NCI-H146 (cell line): ENCODE results near the gene RAMP3.

Experiments used
- DNase-seq: peaks from one replicate; lab custom pipeline; 2025; lab: John Stamatoyannopoulos, UW

The RAMP3 gene

DNA sequence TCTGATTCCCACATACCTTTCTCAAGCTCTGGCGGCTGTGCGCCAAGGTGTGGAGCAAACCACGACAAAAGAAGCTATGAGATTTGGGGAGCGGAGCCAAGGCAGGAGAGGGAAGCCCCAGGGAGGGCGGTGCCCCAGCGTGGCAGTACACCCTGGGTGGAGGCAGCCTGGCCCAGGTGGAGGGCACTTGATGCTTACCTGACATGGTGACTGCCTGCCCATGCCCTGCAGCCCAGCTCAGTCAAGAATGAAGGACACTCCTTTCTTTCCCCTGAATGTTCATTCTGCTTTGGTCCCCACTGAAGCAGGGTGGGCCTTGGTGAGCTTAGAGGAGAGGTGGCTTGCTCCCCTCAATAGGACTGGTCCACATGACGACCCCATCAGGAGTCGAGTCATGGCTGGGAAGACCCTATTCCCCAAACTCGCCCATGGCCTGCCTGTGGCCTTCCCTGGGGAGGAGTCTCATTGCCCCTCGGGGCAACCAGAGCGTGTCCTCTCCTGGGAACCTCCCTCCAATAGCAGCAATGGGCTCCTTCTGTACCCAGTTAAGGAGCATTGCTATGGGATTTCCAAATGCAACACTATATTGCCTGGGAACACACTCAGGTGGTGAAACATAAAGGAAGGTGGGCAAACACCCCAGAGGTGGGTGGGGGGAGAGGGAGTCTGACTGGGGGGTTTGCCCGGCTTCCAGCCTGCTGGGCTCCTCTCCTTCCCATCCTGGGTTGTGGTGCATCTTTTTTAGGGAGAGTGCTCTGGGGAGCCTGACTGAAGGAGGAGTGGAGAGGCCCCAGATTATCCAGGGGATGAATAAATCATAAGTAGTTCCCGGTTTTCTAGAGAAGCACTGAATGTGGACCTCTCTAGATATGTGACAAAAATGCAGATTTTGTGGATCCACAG, 22.7 kb downstream of the RAMP3 start:
- DNase-seq: no peak

DNA sequence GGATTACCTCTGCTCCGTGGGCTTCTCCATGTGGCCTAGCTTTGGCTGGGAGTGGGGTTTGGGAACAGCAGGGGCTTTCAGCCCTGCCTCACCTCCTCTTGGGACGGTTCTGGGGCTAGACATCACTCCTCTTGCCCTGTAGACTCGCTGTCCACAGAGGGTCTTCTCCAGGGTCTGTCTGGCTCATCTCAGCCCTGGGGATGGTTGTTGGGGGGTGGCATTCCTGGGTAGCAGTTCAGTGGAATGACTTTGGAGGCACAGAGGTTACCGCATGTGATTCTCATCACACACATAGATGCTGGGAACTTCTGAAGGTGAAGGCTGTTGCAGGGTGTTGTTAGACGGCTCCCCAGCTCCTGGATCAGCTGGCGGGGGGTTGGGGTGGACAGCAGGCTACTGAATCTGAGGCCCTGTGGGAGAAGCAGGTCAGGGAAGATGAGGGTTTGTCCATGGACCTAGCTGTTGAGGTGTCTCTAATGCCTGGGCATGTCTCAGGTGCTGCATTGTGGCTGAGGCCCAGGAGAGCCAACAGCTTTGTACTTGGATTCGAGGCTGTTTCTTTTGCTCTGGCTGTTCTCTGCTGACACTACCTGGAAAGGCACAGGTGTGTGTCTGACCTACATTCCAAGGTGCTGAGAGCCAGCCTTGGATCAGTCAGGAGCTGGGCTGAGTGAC, 23.8 kb downstream of the RAMP3 start:
- DNase-seq: no peak

DNA sequence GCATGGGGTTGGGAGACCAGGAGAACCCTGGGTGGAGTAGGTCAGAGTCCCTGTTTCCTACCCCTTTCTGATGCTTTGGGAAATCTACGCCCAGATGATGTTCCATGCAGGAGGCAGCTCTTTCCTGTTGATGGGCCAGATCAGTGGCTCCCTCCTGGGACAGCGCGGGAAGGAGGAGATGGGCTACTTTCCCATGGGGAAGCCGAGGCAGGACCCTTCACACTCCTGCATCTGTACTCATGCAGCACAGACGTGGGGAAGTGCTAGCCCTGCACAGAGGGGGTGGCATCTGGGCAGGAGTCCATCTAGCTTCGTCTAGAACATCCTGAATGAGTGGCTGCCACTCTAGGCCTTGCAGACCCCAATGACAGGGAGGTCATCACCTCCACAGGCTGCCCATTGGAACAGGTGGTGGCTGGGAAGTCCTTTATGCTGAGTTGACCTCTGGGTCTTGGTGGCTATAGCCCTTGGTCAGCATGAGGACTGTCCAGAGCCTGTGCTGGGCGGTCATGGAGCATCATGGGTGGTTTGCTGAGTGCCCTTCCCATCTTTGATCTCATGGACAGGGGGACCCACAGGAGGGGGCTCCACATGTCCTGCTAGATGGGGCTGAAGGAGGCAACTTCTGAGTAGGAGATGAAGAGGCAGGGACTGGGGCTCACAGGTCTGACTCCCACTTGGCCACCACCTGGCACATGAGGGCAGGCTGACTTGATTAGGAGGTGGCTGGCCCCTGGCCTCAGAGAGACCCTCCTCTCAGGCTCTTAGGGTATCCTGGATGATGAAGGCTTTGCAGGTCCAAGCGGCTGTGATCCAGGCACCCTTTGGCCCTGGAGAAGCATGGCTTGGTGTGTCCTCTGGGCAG, 24.6 kb downstream of the RAMP3 start:
- DNase-seq: no peak

DNA sequence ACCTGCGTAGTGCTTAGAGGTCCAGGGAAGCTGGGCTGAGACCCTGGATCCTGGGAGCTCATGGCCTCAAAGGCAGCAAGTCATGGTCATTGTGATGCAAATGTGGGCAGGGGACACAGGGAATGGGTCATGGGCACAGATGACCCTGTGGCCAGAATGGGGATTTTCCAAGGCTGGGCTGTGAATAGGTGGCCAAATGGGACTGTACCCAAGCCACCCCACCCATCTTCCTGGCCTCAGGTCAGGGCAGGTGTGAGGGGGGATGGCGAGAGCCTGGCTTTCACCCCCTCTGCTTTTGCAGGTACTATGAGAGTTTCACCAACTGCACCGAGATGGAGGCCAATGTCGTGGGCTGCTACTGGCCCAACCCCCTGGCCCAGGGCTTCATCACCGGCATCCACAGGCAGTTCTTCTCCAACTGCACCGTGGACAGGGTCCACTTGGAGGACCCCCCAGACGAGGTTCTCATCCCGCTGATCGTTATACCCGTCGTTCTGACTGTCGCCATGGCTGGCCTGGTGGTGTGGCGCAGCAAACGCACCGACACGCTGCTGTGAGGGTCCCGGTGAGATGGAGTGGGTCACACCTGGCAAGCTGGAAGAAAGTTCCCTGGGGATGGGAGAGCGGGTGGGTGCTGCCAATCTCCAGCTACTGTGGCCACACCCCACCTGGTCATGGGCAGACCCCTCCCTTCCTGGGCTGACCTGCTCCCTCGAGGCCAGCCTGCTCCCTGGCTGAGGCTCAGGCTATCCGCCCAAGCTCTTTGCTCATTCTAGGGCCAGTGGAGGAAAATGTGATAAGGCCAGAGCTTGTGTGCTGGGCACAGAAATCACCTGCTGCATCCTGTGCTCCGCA, 25.5 kb downstream of the RAMP3 start:
- no peak for DNase-seq

DNA sequence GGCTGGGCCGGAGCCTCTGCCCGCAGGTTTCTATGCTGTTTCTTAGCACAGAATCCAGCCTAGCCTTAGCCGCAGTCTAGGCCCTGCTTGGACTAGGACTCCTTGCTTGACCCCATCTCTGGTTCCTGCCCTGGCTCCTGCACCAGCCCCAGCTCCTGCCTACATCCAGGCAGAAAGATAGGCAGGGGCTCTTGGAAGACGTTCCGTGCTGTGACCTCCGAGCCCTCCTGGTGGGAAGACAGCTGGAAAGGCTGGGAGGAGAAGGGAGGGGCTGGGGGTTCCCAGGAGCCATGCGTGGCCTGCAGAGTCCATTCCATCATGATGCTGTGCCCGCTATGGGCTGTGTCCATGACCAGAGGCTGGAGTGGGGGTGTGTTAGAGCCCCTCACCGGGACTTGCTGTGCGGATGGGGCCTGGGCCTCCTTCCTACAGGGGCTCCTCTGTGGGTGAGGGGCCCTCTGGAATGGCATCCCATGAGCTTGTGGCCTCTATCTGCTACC, 26.2 kb downstream of the RAMP3 start:
- no peak for DNase-seq

DNA sequence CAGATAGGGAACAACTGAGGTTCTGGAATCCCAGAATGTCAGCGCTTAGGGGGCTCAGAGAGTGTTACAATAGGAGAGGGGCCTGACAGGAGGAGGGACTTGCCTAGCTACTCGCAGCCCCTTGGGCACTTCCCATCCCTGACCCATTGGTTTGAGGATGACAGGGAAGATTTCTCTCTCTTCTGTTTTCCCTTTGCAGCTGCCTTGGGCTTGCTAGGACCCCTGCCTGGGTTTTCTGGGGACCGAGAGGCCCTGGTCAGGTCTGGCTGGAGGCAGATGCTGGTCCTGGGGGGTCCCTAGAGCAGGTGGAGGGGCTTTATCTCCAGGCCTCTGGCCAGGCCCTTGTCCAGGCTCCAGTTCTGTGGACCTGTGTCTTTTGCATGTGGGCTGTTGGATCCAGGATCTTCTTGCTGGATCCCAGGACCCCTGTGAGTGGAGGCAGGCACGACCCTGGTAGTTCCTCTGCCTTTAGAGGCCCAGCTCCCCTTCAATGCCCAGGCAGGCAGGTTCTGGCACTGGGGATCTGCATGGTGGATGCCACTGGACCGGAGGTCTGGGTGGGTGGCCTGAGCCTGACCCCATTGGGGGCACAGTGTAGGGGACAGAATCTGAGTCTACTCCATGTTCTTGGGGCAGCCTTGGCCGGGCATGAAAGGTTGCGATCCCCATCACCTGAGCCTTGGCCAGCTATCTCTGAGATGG, 26.9 kb downstream of the RAMP3 start:
- no peak for DNase-seq

DNA sequence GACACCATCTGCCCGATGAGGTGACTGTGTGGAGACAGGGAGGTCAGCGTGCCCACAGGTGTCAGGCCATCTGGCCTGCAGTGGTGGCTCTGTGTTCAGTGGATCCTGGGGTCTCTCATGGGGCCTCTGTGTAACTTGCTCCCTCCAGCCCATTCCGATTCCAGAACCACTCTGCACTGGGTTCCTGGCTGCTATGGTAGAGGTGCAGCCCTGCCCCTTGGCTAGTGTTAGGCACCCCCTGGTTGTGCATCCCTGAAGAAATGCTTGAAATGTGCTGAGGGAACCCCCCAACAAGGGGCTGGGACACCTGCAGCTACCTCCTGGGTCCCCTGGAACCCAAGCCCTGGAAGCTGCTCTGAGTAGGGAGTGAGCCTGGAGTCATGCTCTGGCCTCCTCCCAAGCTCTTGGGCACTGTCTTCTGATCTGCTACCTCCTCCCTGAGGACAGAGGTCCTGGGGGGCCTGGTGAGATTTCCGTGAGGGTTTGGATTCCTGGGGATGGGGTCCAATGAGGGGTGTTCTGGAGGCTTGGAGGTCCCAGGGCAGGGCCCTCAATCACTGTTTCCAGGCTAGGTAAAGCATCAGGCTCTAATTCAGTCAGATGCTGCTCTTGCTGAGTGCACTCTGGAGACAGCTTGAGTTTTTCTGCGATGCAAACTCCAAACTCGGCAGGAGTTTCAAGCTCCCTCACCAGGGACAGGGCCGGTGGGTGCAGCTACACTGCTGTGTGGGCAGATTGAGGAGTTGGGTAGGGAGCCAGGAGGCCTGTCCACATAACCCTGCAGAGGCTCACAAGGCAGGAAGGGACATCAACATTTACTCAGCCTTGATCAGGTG, 27.7 kb downstream of the RAMP3 start:
- no peak for DNase-seq

DNA sequence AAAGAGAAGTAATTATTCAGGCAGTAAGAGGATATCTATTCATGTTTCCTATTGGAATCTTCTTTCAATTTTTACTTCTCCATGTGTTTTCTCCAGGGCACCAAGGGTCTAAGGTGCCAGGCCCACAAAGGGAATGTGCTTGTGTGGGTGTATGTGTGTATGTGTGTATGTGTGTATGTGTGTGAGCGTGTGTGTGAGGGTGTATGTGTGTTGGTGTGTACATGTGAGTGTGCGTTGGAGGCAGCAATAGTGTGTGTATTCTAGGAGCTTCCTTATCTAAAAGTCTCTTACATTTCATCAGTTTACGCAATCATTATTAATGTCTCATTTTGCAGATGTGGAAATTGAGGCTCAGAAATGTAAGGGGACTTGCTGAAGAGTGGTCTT, 28.3 kb downstream of the RAMP3 start:
- no peak for DNase-seq

DNA sequence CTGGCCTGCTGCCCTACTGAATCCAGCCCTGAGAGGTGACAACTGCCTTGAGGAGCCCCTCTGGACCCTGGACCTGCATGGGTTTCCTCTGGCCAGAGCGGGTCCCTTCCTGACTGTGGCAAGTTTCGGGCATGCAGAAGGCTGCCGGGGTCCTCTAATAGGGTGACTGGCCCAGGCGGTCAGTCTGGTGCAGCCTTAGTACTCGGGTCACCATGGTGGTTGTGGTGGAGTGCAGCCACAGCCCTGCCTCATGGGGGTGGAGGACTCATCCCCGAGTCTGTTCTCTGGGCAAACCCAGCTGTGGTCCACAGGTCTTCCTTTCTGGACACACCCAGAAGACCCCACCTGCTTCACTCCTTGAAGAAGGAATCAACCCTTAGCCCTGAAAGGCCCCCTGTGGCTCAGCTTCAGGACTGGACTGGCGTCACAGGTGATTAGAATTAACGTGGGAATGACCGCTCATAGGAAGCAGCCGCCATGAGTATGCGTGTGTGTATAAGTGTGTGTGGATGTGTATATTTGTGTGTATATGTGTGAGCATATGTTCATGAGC, 28.7 kb downstream of the RAMP3 start:
- DNase-seq: no peak

DNA sequence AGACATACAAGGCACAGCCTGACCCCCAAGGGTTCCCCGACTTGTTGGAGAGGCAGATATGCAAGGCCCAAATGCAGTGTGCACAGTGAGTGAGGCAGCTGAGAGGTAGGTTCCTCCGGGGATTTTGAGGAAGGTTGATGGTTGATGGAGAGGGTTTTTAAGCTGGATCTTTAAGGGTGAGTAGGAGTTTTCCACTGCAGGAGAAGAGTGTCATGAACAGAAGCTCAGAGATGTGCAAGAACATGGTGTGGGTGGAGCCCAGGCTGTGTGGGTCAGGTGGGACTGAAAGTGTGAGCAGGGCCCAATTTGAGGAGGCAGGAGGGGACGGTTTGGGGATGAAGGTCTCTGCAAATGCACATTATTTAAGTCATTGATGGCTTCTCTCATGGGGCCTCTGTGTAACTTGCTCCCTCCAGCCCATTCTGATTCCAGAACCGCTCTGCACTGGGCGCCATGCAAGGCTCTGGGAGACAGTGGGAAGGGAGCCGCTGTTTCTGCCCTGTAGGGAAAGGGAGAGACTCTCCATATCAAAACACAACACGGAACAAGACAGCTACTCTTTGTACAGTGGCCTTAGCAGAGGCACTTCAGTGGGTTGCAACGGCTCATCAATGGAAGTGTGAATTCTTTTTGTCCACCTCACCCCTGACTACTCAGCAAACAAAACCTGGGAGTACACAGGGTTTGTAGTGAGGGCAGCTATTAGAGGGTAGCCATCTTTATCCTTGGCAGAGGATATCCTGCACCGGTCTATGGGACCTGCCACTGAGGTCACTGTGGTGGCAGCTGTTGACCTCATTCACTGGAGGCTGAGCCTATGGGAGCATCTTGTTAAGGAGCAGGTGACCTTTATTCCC, 29.7 kb downstream of the RAMP3 start:
- no peak for DNase-seq

DNA sequence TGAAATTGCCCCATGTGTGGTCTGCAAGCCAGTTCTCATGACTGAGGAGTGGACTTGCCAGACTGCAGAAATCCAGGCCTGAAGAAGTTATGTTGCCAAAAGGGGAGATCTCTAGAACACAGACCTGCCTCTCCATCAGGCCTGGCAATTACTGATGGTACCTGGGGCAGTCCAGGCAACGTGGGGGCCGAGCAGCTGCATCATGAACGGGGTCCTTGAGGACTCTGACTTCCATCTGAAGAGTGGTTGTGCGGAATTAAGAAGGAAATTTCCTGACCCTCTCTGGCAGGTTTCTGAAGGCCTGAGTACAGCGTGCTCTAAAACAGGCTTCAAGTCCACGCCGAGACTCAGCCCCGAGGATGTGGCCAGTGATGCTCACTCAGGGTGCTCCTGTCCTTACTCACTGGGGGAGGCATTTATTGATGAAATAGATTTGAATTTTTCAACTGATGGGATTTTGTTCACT, 30.4 kb downstream of the RAMP3 start:
- DNase-seq: no peak

DNA sequence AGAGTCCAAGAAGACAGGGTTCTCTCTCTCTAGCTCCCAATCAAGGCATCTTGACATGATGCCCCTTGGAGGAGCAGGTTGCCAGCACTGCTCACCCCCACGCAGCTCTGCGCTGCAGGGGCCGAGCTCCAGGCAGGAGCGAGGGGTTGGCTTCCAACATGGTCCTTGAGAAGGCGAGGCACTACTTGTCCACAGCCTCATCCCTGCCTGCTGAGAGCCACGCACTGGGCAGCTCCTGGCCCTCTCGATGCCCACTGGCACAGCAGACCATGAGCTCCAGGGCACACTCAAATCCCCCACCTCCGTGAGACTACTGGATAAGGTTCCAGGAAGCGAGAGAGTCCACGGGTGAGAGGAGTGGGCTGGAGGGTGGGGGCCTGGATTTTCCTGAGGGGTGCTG, 31.1 kb downstream of the RAMP3 start:
- no peak for DNase-seq

DNA sequence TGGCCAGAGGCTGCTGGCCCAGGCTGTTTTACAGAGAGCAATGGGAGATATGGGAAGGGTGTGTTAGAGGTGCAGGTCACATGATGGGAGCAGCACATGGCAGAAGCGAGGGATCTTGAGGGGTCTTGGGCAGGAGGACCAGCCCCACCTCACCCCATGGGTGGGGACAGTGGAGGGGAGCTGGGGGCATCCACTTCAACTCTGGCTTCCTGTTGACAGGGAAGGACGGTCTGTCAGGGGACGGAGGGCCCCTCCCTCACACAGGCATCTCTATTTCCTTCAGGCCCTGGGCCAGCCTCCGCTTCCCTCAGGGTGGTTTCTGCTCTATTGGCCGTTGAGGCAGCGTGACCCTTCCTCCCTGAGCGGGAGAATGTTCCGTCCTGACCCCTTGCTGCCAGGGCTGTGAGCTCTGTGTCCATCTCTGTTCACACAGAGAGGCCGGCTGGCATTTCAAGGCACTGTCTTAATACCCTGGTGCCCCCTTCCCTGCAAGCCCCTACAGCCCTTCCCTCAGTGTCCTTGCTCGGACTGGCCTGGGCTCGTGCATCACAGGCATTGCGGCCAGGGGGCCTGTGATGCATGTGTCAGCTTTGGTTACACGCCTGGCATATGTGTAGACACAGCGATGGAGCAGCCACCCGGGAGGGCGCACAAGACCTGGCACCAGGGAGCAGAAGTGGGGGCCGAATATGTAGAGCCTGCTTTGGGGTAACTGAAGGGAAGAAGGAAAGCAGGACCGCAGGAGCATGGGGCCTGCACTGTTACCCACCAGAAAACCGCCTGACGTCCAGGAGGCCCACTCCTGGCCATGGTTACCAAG, 31.8 kb downstream of the RAMP3 start:
- DNase-seq: no peak

DNA sequence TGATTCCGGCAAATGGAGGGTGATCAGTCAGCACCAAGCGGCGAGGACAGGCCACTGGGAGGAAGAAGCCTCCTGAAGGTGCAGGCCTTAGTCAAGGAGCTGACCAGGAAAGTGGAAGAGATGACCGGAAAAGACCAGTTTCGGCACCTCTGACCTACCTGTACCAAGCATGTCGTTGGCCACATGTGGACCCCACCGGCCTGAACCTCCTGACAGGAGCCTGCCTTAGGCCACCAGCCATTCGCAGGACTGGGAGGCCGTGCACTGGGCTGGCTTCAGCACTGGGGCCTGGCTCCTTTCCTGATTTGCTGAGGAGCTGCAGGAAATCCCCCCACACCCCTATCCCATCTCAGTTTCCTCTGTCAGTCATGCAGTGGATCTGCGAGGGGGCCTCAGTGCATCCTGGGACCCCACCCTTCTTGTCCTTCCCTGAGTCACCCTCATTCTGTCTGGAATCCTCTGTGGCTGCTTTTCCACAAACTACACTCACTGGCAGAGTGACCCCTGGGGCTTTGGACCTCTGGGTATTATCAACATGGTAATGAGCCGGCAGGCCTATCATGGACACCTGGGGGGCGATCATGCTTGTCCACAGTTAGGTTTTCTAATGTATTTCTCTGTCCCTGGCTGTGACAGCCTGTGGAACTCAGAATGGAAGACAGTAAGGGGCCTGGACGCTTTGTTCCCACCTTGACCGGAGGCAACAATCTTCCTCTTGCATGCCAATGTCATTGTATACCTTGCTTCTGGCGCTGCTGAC, 33.0 kb downstream of the RAMP3 start:
- DNase-seq: no peak

DNA sequence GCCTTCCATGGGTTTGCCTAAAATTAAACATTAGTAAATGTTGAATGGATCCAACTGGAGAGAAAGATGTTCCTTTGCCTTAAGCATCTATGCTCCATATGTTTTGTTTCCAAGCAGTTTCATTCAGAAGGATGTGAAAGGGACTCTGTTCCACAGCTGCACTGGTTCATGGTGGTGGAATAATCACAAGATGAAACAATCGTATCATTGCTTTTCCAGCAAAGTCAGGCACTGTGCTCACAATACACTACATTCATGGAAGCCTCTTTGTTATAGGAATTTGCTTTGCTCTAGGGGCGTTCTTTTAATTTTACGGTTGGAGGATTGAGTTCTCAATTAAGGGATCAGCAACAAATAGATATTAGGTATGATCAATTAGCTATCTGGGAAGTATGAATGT, 33.8 kb downstream of the RAMP3 start:
- no peak for DNase-seq

DNA sequence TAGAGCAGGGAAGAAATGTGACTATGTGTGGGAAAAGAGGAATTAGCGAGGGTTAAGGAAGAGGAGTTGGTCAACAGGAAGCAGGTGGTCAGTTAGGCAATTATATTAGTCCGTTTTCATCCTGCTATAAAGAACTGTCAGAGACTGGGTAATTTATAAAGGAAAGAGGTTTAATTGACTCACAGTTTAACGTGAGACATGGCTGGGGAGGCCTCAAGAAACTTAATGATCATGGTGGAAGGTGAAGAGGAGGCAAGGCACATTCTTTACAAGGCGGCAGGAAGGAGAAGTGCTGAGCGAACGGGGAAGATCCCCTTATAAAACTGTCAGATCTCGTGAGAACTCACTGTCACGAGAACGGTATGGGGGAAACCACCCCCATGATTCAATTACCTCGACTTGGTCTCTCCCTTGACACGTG, 35.0 kb downstream of the RAMP3 start:
- no peak for DNase-seq

DNA sequence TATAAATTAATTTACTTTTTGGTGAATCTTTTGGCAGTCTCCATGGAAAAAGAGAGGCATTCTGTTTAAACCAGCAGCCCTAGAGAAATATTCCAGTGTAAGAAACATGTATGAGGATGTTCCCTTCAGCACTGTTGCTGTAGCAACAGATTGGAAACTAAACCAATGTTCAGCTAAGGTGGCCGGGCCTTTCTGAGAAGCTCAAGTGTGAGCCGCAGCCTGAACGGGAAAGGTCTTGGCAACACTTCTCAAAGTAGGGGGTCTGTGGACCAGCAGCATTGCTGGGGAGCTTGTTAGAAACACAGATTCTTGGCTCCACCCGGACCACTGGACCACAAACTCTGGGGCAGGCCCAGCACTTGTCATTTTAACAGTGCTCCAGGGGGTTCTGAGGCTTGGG, 36.2 kb downstream of the RAMP3 start:
- DNase-seq: no peak
